HCT116 (cell line): Measurements from ENCODE around the gene PSMD11. TPM values are rescaled to one million over a fixed set of nuclear protein-coding genes. Genes with fewer than 3 reads are reported as not detected.
A peak's percentile ranks its signal among the peaks of the same experiment; 100 is the strongest.

Source experiments
- ATAC-seq: fragments of 200-7000 bp; cut with Tn5 transposase; 2 replicates; pipeline ENCODE4 v1.9.1; 2020; ENCODE audit warnings: mild to moderate bottlenecking, moderate library complexity
- BruUV-seq: library from RNA; stranded (reverse); fragments of 400-500 nt; replicated peaks from 2 replicates; lab custom pipeline; 2021; lab: Mats Ljungman, UMichigan
- CTCF ChIA-PET: fragments of 300-600 bp; sonication (Branson Sonifier 250); formaldehyde crosslinking; loops from one replicate; lab custom pipeline; 2021; ENCODE audit warnings: antibody characterized with exemption; lab: Charles Lee
- POLR2A ChIA-PET: fragments of 300-600, 350-600 bp; sonication (Branson Sonifier 250); formaldehyde crosslinking; loops from one replicate; lab custom pipeline; 2021; ENCODE audit warnings: antibody characterized with exemption; lab: Charles Lee
- RAD21 ChIA-PET, 2 experiments: fragments of 300-600 bp; sonication (Branson Sonifier 250); formaldehyde crosslinking; loops; one replicate each; lab custom pipeline; 2023; ENCODE audit warnings: low total read pairs in 2 of 2; ENCODE audit not compliant: uncharacterized antibody in 2 of 2, unreplicated experiment in 2 of 2, low non-redundant PET in 1 of 2; lab: Charles Lee
- DNase-seq: peaks from one replicate; pipeline ENCODE4 v3.0.0-alpha.2; 2010; ENCODE audit warnings: low read depth, low spot score
- H2AFZ ChIP-seq: fragments of 200-600 bp; shearing (Covaris generic), sonication (generic); 2 replicates; pipeline ENCODE4 v1.6.1; 2017; ENCODE audit warnings: low read depth, mixed run types, mixed read lengths, antibody characterized with exemption, low read length; ENCODE audit not compliant: poor library complexity, severe bottlenecking
- H3K27ac ChIP-seq: 2 replicates; pipeline ENCODE4 v1.5.1; 2012; ENCODE audit warnings: low read depth, low read length
- H3K27me3 ChIP-seq: fragments of 200-600 bp; sonication (generic); 2 replicates; pipeline ENCODE4 v1.6.1; 2016; ENCODE audit warnings: mixed run types, low read length, mixed read lengths; ENCODE audit not compliant: insufficient read depth
- H3K36me3 ChIP-seq, 2 experiments: fragments of 200-500 bp in 1 of 2; fragments of 200-600 bp in 1 of 2; sonication (Bioruptor generic) in 1 of 2; sonication (generic) in 1 of 2; 2 replicates each; pipeline versions ENCODE4 v1.5.1 to v1.6.1; 2014 to 2016; ENCODE audit warnings: low read length in 2 of 2, inconsistent platforms in 1 of 2, mixed read lengths in 1 of 2, mixed run types in 1 of 2; ENCODE audit not compliant: insufficient read depth in 2 of 2, control insufficient read depth in 1 of 2
- H3K4me1 ChIP-seq, 2 experiments: fragments of 200-600 bp in 1 of 2; sonication (generic) in 1 of 2; 2 replicates each; pipeline versions ENCODE4 v1.5.1 to v1.6.1; 2012 to 2017; ENCODE audit warnings: low read length in 2 of 2, inconsistent platforms in 1 of 2, mild to moderate bottlenecking in 1 of 2, mixed read lengths in 1 of 2, mixed run types in 1 of 2, moderate library complexity in 1 of 2; ENCODE audit not compliant: insufficient read depth in 2 of 2, control insufficient read depth in 1 of 2
- H3K4me2 ChIP-seq: fragments of 200-600 bp; sonication (generic); 2 replicates; pipeline ENCODE4 v1.6.1; 2017; ENCODE audit warnings: mixed run types, low read length, mixed read lengths
- H3K4me3 ChIP-seq, 2 experiments: fragments of 200-600 bp in 1 of 2; sonication (generic) in 1 of 2; replicated peaks in 1 of 2; 2 replicates each; pipeline ENCODE4 v1.5.1; 2011 to 2016; ENCODE audit warnings: low read length in 2 of 2, control low read depth in 1 of 2, low read depth in 1 of 2, mild to moderate bottlenecking in 1 of 2, mixed read lengths in 1 of 2, mixed run types in 1 of 2
- H3K79me2 ChIP-seq: fragments of 200-600 bp; sonication (generic); 2 replicates; pipeline ENCODE4 v1.6.1; 2017; ENCODE audit warnings: mild to moderate bottlenecking, mixed run types, low read length, moderate library complexity, mixed read lengths; ENCODE audit not compliant: insufficient read depth
- H3K9ac ChIP-seq: fragments of 200-600 bp; sonication (generic); 2 replicates; pipeline ENCODE4 v1.6.1; 2016; ENCODE audit warnings: low read length, mixed read lengths
- H3K9me2 ChIP-seq: fragments of 200-600 bp; sonication (generic), shearing (Covaris generic); 2 replicates; pipeline ENCODE4 v1.6.1; 2017; ENCODE audit warnings: mixed run types, mild to moderate bottlenecking, moderate library complexity; ENCODE audit not compliant: insufficient read depth
- H3K9me3 ChIP-seq, 2 experiments: fragments of 200-500 bp in 1 of 2; fragments of 200-600 bp in 1 of 2; sonication (Bioruptor generic) in 1 of 2; sonication (generic) in 1 of 2; 2 replicates each; pipeline ENCODE4 v1.6.1; 2014 to 2017; ENCODE audit warnings: low read length in 2 of 2, mixed read lengths in 2 of 2, inconsistent platforms in 1 of 2, low read depth in 1 of 2, mild to moderate bottlenecking in 1 of 2, mixed run types in 1 of 2, moderate library complexity in 1 of 2; ENCODE audit not compliant: control insufficient read depth in 1 of 2, insufficient read depth in 1 of 2
- H4K20me1 ChIP-seq: fragments of 200-600 bp; sonication (generic), shearing (Covaris generic); 2 replicates; pipeline ENCODE4 v1.6.1; 2017; ENCODE audit warnings: mixed run types, mild to moderate bottlenecking, moderate library complexity; ENCODE audit not compliant: insufficient read depth
- EGR1 ChIP-seq: IDR thresholded peaks from 2 replicates; pipeline ENCODE4 v1.6.1; 2012; ENCODE audit warnings: low read depth
- FOSL1 ChIP-seq: IDR thresholded peaks from 2 replicates; pipeline ENCODE4 v1.6.1; 2012; ENCODE audit warnings: low read depth
- JUND ChIP-seq: IDR thresholded peaks from 2 replicates; pipeline ENCODE4 v1.6.1; 2012
- SP1 ChIP-seq: IDR thresholded peaks from 2 replicates; pipeline ENCODE4 v1.6.1; 2012; ENCODE audit warnings: low read depth
- SRF ChIP-seq: IDR thresholded peaks from 2 replicates; pipeline ENCODE4 v1.6.1; 2012; ENCODE audit warnings: low read depth
- YY1 ChIP-seq: IDR thresholded peaks from 2 replicates; pipeline ENCODE4 v1.6.1; 2011; ENCODE audit warnings: low read length, low read depth, moderate library complexity, mild to moderate bottlenecking; ENCODE audit not compliant: insufficient replicate concordance; ENCODE audit errors: extremely low read depth
- ZNF274 ChIP-seq: fragments of 200-500 bp; sonication (Bioruptor generic); IDR thresholded peaks from 2 replicates; pipeline ENCODE4 v1.6.1; 2014; ENCODE audit warnings: mild to moderate bottlenecking, low read depth, low read length, inconsistent platforms
- intact Hi-C: fragments of 100-400 bp; cut with micrococcal nuclease; formaldehyde crosslinking; loops from 2 replicates; pipeline ENCODE4 v1.10.0; 2022
- total RNA-seq: library from RNA; stranded (reverse); gene quantifications from one replicate; pipeline ENCODE4 v1.2.1, GENCODE V29; 2021; ENCODE audit not compliant: unreplicated experiment

Gene PSMD11
- total RNA-seq, 1 experiment from 2014 or later, result 143 TPM

- Histone ChIP-seq H3K9me2 (no peaks in the 10 kb centered on the region), H3K9me3 (no peaks in the 10 kb centered on the region), H3K79me2 (peaks cover 45% of the 10 kb centered on the region), H2AFZ (peak overlapping the region; percentile 85), H4K20me1 (peaks cover 9% of the 10 kb centered on the region; the same call in 1 of the 2 replicates), H3K4me1 (peaks cover 11 to 22% of the 10 kb centered on the region in 2 experiments; a peak in 3 of 4 replicates), H3K9ac (peak overlapping the region; percentile 93), H3K27me3 (no peaks in the 10 kb centered on the region), H3K4me2 (peak overlapping the region; percentile 89), H3K27ac (no peak overlapping the region), H3K36me3 (peaks cover 20% of the 10 kb centered on the region in 2 experiments; a peak in 3 of 4 replicates), H3K4me3 (peak overlapping the region; percentile 58 to 96)
- TF ChIP-seq FOSL1 (0 out of 2 replicates have a peak, but pooled peaks have one; percentile 29), SP1 (no peak), YY1 (no peak), JUND (no peak), SRF (peak; percentile 88; the same call in 1 of the 2 replicates)
- ChIA-PET RAD21 (interaction anchor here in 1 of 2 experiments (0.6 kb wide), 1 partner anchor 47 kb away, joined by 4 read pairs; no protein-coding TSS in a partner anchor), POLR2A (interaction anchor here (0.8 to 0.9 kb wide), 2 partner anchors 18 to 20 kb away, joined by 3 read pairs; no protein-coding TSS in a partner anchor), CTCF (interaction anchor here (0.6 to 3.9 kb wide), 12 partner anchors 8 to 311 kb away, joined by 3 to 30 read pairs (median 3); no protein-coding TSS in a partner anchor)
- intact Hi-C loops, result no loop called here
- no TSS peak for BruUV-seq
- DNase-seq (no peak), ATAC-seq (peak; percentile 51)
Observed at GRCh38 chr17:32443827-32444300, 446 bp upstream of the PSMD11 start.

- peaks cover 9% of the 10 kb centered on the region; the same call in 1 of the 2 replicates for H4K20me1 ChIP-seq
- CTCF ChIA-PET, result interaction anchor here (1.3 to 3.9 kb wide), 2 partner anchors 17 to 192 kb away, joined by 4 to 30 read pairs; no protein-coding TSS in a partner anchor
- peaks cover 24 to 31% of the 10 kb centered on the region in 2 experiments; a peak in 3 of 4 replicates for H3K36me3 ChIP-seq
- no peaks in the 10 kb centered on the region for H3K27me3 ChIP-seq
- POLR2A ChIA-PET, result no interaction called here
- no TSS peak for BruUV-seq
- no peak overlapping the region for H2AFZ ChIP-seq
- no peaks in the 10 kb centered on the region for H3K9me3 ChIP-seq
- no peak for TF ChIP-seq FOSL1
- TF ChIP-seq SP1, result no peak
- TF ChIP-seq ZNF274, result no peak
- TF ChIP-seq EGR1, result no peak
- peaks cover 57% of the 10 kb centered on the region for H3K79me2 ChIP-seq
- peak overlapping the region; percentile 89 for H3K4me2 ChIP-seq
- H3K9me2 ChIP-seq, result no peaks in the 10 kb centered on the region
- intact Hi-C loops, result no loop called here
- peak overlapping the region; percentile 58 to 96 for H3K4me3 ChIP-seq
- RAD21 ChIA-PET, result no interaction called here
- peaks cover 11 to 22% of the 10 kb centered on the region in 2 experiments; a peak in 3 of 4 replicates for H3K4me1 ChIP-seq
- H3K27ac ChIP-seq, result peak overlapping the region; percentile 88
- ATAC-seq, result peak; percentile 28
- no peak for DNase-seq
- peak overlapping the region; percentile 93 for H3K9ac ChIP-seq
Observed at GRCh38 chr17:32445074-32445415, 735 bp downstream of the PSMD11 start.
